GM21381 (cell line): ENCODE data around the gene PHYHIPL.
"Not testable (repeated sequence)": the region's sequence is repeated elsewhere in the genome, so short reads cannot be mapped to it uniquely, and the experiment has no call there.

ENCODE experiments used
- ATAC-seq: cut with Tn5 transposase; IDR thresholded peaks from one replicate; pipeline ENCODE4 v1.9.1; 2021; ENCODE audit warnings: mild to moderate bottlenecking, moderate library complexity; ENCODE audit not compliant: unreplicated experiment

PHYHIPL gene

GRCh38 chr10:59190332-59190731 lies 13.9 kb downstream of the PHYHIPL start:
- no peak for ATAC-seq

- no peak for ATAC-seq
Measured at GRCh38 chr10:59206204-59206720, 29.8 kb downstream of the PHYHIPL start.

- ATAC-seq, result no peak
Measured at GRCh38 chr10:59212301-59212798, 35.9 kb downstream of the PHYHIPL start.

- no peak for ATAC-seq
Measured at GRCh38 chr10:59214160-59214559, 37.7 kb downstream of the PHYHIPL start.

- no peak for ATAC-seq
Measured at GRCh38 chr10:59216178-59216869, 39.9 kb downstream of the PHYHIPL start.

GRCh38 chr10:59222788-59223187 lies 46.3 kb downstream of the PHYHIPL start:
- ATAC-seq, result no peak

GRCh38 chr10:59223597-59223996 lies 47.2 kb downstream of the PHYHIPL start:
- ATAC-seq, result not testable (repeated sequence)

GRCh38 chr10:59225211-59225610 lies 48.8 kb downstream of the PHYHIPL start:
- ATAC-seq, result no peak

GRCh38 chr10:59227136-59227673 lies 50.8 kb downstream of the PHYHIPL start:
- ATAC-seq, result no peak

- ATAC-seq, result no peak
Measured at GRCh38 chr10:59229441-59229840, 53.0 kb downstream of the PHYHIPL start.

GRCh38 chr10:59234194-59234593 lies 57.8 kb downstream of the PHYHIPL start:
- no peak for ATAC-seq

- no peak for ATAC-seq
Measured at GRCh38 chr10:59234816-59235429, 58.5 kb downstream of the PHYHIPL start.

GRCh38 chr10:59236064-59236697 lies 59.7 kb downstream of the PHYHIPL start:
- no peak for ATAC-seq

GRCh38 chr10:59237775-59238174 lies 61.3 kb downstream of the PHYHIPL start:
- no peak for ATAC-seq

GRCh38 chr10:59239108-59239507 lies 62.7 kb downstream of the PHYHIPL start:
- ATAC-seq, result not testable (repeated sequence)

GRCh38 chr10:59240582-59241183 lies 64.2 kb downstream of the PHYHIPL start:
- no peak for ATAC-seq

GRCh38 chr10:59242057-59242456 lies 65.6 kb downstream of the PHYHIPL start:
- no peak for ATAC-seq

- ATAC-seq, result no peak
Measured at GRCh38 chr10:59242991-59243390, 66.5 kb downstream of the PHYHIPL start.

GRCh38 chr10:59243611-59244195 lies 67.3 kb downstream of the PHYHIPL start:
- no peak for ATAC-seq

- ATAC-seq, result no peak
Measured at GRCh38 chr10:59244871-59245270, 68.4 kb downstream of the PHYHIPL start.

GRCh38 chr10:59245686-59246085 lies 69.2 kb downstream of the PHYHIPL start:
- no peak for ATAC-seq
